Loucy (cell line): ENCODE data around the gene ZNF555.

Source experiments
- H2AFZ ChIP-seq: fragments of 200-600 bp; sonication (generic); 2 replicates; pipeline ENCODE4 v1.6.0; 2016; ENCODE audit warnings: antibody characterized with exemption, mild to moderate bottlenecking, low read length, moderate library complexity
- H3F3A ChIP-seq: fragments of 200-600 bp; 2 replicates; pipeline ENCODE4 v1.6.0; 2016; ENCODE audit warnings: antibody characterized with exemption, low read depth, mild to moderate bottlenecking
- H3K27me3 ChIP-seq: fragments of 200-600 bp; sonication (generic); 2 replicates; pipeline ENCODE4 v1.6.1; 2014; ENCODE audit warnings: low read length, mild to moderate bottlenecking; ENCODE audit not compliant: insufficient read depth, poor library complexity, severe bottlenecking
- H3K36me3 ChIP-seq: fragments of 200-600 bp; sonication (generic); 2 replicates; pipeline ENCODE4 v1.6.1; 2016; ENCODE audit warnings: low read length; ENCODE audit not compliant: insufficient read depth
- H3K4me1 ChIP-seq: fragments of 200-600 bp; sonication (generic); 2 replicates; pipeline ENCODE4 v1.5.1; 2014; ENCODE audit warnings: low read length, mild to moderate bottlenecking; ENCODE audit not compliant: insufficient read depth, poor library complexity, severe bottlenecking
- H3K4me2 ChIP-seq: fragments of 200-600 bp; sonication (generic); 2 replicates; pipeline ENCODE4 v1.6.0; 2014; ENCODE audit warnings: antibody characterized with exemption, low read length, low read depth, mild to moderate bottlenecking; ENCODE audit not compliant: poor library complexity, severe bottlenecking
- H3K4me3 ChIP-seq: fragments of 200-600 bp; sonication (generic); 2 replicates; pipeline ENCODE4 v1.5.1; 2014; ENCODE audit warnings: low read length, mild to moderate bottlenecking, mixed read lengths; ENCODE audit not compliant: poor library complexity, severe bottlenecking
- H3K79me2 ChIP-seq: fragments of 200-600 bp; sonication (generic); 2 replicates; pipeline ENCODE4 v1.6.1; 2014; ENCODE audit warnings: low read length; ENCODE audit not compliant: insufficient read depth
- H3K9ac ChIP-seq: fragments of 200-600 bp; sonication (generic); 2 replicates; pipeline ENCODE4 v1.6.0; 2014; ENCODE audit warnings: mild to moderate bottlenecking, low read depth, low read length, moderate library complexity; ENCODE audit not compliant: poor library complexity, severe bottlenecking
- H3K9me2 ChIP-seq: fragments of 200-600 bp; sonication (generic); replicated peaks from 2 replicates; pipeline ENCODE4 v1.6.1; 2016; ENCODE audit warnings: low read depth, low read length, mixed read lengths
- H3K9me3 ChIP-seq: fragments of 200-600 bp; sonication (generic); 2 replicates; pipeline ENCODE4 v1.6.1; 2014; ENCODE audit warnings: mild to moderate bottlenecking, antibody characterized with exemption, low read length, low read depth; ENCODE audit not compliant: insufficient read depth
- H4K20me1 ChIP-seq: fragments of 200-600 bp; sonication (generic); 2 replicates; pipeline ENCODE4 v1.6.0; 2014; ENCODE audit warnings: antibody characterized with exemption, low read length, mild to moderate bottlenecking; ENCODE audit not compliant: insufficient read depth, poor library complexity, severe bottlenecking
- CTCF ChIP-seq: fragments of 200-600 bp; sonication (generic); conservative IDR thresholded peaks from 2 replicates; pipeline ENCODE4 v1.5.1; 2014; ENCODE audit warnings: mild to moderate bottlenecking, antibody characterized with exemption, low read length
- EZH2phosphoT487 ChIP-seq: fragments of 200-600 bp; IDR thresholded peaks from 2 replicates; pipeline ENCODE4 v1.6.1; 2018; ENCODE audit warnings: antibody characterized with exemption, mild to moderate bottlenecking, moderate library complexity, borderline replicate concordance

The ZNF555 gene

GRCh38 chr19:2813235-2814160 is 27.8 kb upstream of the ZNF555 start:
- Histone ChIP-seq H3K27me3 (no peaks in the 10 kb centered on the region), H3K9me3 (no peaks in the 10 kb centered on the region), H3K4me3 (no peak overlapping the region), H3K9ac (no peak overlapping the region), H3K79me2 (no peaks in the 10 kb centered on the region), H3K9me2 (no peaks in the 10 kb centered on the region), H3K4me2 (no peak overlapping the region), H4K20me1 (no peaks in the 10 kb centered on the region), H3F3A (no peaks in the 10 kb centered on the region), H3K4me1 (no peaks in the 10 kb centered on the region), H3K36me3 (peaks cover 34% of the 10 kb centered on the region; the same call in 1 of the 2 replicates), H2AFZ (no peak overlapping the region)
- no peak for TF ChIP-seq CTCF
- no peak for TF ChIP-seq EZH2phosphoT487

- TF ChIP-seq EZH2phosphoT487 = no peak
- Histone ChIP-seq H2AFZ (no peak overlapping the region), H3K79me2 (no peaks in the 10 kb centered on the region), H4K20me1 (no peaks in the 10 kb centered on the region), H3K9me3 (no peaks in the 10 kb centered on the region), H3K9ac (no peak overlapping the region), H3K36me3 (peaks cover 25% of the 10 kb centered on the region; the same call in 1 of the 2 replicates), H3K4me3 (no peak overlapping the region), H3F3A (no peaks in the 10 kb centered on the region), H3K4me2 (no peak overlapping the region), H3K4me1 (no peaks in the 10 kb centered on the region), H3K27me3 (no peaks in the 10 kb centered on the region), H3K9me2 (no peaks in the 10 kb centered on the region)
These were observed 26.8 kb upstream of the ZNF555 start for GRCh38 chr19:2814426-2814825.

GRCh38 chr19:2815191-2815614 is 26.1 kb upstream of the ZNF555 start:
- Histone ChIP-seq H4K20me1 (no peaks in the 10 kb centered on the region), H3K4me1 (no peaks in the 10 kb centered on the region), H3K79me2 (no peaks in the 10 kb centered on the region; the same call in 1 of the 2 replicates), H3K9me2 (no peaks in the 10 kb centered on the region), H2AFZ (no peak overlapping the region), H3K9me3 (no peaks in the 10 kb centered on the region), H3K4me3 (no peak overlapping the region), H3K4me2 (no peak overlapping the region), H3K27me3 (no peaks in the 10 kb centered on the region), H3K9ac (no peak overlapping the region), H3F3A (no peaks in the 10 kb centered on the region), H3K36me3 (peaks cover 19% of the 10 kb centered on the region; the same call in 1 of the 2 replicates)
- TF ChIP-seq CTCF (no peak), EZH2phosphoT487 (no peak)
